IgD-negative memory B cell (primary cell): ENCODE results near the gene TGM1. TPM values are rescaled to one million over a fixed set of nuclear protein-coding genes. Genes with fewer than 3 reads are reported as not detected.
A peak's percentile ranks its signal among the peaks of the same experiment; 100 is the strongest.

ENCODE experiments used
- H3K27ac Mint-ChIP-seq, 3 donors: one replicate each; pipeline ENCODE4 v1.8.0; 2020 to 2022; ENCODE audit warnings: mild to moderate bottlenecking in 3 of 3, mixed read lengths in 3 of 3, moderate library complexity in 1 of 3
- H3K27me3 Mint-ChIP-seq: one replicate; pipeline ENCODE4 v1.8.0; 2021; ENCODE audit warnings: mixed read lengths
- H3K36me3 Mint-ChIP-seq: one replicate; pipeline ENCODE4 v1.8.0; 2020; ENCODE audit warnings: mild to moderate bottlenecking, mixed read lengths
- H3K4me1 Mint-ChIP-seq, 3 donors: one replicate each; pipeline ENCODE4 v1.8.0; 2020 to 2022; ENCODE audit warnings: mixed read lengths in 3 of 3, mild to moderate bottlenecking in 1 of 3
- H3K4me3 Mint-ChIP-seq, 4 donors: one replicate each; pipeline ENCODE4 v1.8.0; 2020 to 2022; ENCODE audit warnings: mild to moderate bottlenecking in 4 of 4, mixed read lengths in 4 of 4, moderate library complexity in 3 of 4
- H3K9me3 Mint-ChIP-seq, 3 donors: one replicate each; pipeline ENCODE4 v1.8.0; 2020 to 2021; ENCODE audit warnings: mixed read lengths in 3 of 3, mild to moderate bottlenecking in 1 of 3
- polyA plus RNA-seq: library from polyadenylated mRNA; unstranded; fragments of 300-500 nt; fragmentation: Illumina TruSeq; gene quantifications from one replicate; pipeline ENCODE4 v1.2.3, GENCODE V29; 2021

TGM1 gene
- polyA plus RNA-seq, 1 donor from 2014 or later = not detected

DNA sequence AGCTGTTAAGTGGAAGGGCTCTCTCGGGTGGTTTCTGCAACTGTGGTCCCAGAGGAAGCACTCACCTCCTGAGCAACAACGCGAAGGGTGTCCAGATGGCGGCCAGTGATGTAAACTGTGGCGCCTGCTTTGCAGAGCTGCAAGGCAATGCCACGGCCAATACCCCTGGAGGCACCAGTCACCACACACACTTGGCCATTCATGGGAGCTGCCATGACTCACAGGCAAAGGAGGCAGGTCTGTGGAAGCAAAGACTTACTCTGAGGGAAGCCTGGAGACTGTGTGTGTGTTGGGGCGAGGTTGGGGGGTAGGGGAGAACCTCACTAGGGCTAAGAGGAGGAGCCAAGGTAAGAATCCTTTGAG is 35.9 kb upstream of the TGM1 start:
- Mint-ChIP-seq H3K9me3 (no peaks in the 10 kb centered on the region), H3K4me1 (peaks cover 27 to 39% (median 35%) of the 10 kb centered on the region in 3 donors), H3K36me3 (peaks cover 3% of the 10 kb centered on the region), H3K27ac (peak overlapping the region; percentile 51 to 98 (median 82)), H3K4me3 (peak overlapping the region; percentile 87 to 99 (median 94)), H3K27me3 (no peaks in the 10 kb centered on the region)

DNA sequence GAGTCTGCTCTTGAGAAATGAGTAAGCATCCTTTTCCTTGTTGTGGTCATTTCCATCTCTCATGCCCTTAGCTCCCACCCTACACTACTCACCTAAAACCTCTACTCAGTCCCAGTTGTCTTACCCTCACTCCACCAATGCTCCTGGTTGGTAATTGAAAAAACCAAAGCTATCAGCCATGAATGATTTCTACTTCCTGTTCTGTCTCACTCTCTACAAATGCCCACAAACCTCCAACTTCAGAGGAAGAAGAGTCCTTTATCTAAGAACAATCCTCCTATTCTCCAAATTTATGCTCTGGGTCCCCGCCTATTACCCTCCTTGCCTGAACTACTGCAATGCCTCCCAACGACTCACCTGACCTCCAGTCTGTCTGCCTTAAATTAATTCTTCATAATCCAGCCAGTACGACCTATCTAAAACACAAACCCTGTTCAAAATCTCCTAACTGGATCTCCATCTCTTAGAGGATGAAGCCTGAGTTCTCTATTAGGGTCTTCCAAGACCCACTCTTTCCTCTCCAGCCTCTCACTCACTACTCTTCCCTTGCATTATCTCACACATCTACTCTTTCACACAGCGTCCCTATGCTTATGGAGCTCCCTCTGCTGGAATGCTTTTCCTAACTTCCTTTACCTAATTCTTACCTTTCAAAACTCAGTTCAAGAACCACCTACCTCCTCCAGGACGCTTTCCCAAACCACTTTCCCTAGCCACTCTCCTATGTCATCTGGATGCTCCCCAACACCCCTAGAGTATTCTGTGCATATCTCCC is 34.4 kb upstream of the TGM1 start:
- H3K9me3 Mint-ChIP-seq = no peaks in the 10 kb centered on the region
- H3K36me3 Mint-ChIP-seq = no peaks in the 10 kb centered on the region
- no peaks in the 10 kb centered on the region for H3K27me3 Mint-ChIP-seq
- peak overlapping the region; percentile 87 to 95 (median 93) for H3K27ac Mint-ChIP-seq
- peak overlapping the region in 3 of 4 donors; percentile 7 to 81 (median 68) for H3K4me3 Mint-ChIP-seq
- peaks cover 27 to 38% (median 35%) of the 10 kb centered on the region in 3 donors for H3K4me1 Mint-ChIP-seq

DNA sequence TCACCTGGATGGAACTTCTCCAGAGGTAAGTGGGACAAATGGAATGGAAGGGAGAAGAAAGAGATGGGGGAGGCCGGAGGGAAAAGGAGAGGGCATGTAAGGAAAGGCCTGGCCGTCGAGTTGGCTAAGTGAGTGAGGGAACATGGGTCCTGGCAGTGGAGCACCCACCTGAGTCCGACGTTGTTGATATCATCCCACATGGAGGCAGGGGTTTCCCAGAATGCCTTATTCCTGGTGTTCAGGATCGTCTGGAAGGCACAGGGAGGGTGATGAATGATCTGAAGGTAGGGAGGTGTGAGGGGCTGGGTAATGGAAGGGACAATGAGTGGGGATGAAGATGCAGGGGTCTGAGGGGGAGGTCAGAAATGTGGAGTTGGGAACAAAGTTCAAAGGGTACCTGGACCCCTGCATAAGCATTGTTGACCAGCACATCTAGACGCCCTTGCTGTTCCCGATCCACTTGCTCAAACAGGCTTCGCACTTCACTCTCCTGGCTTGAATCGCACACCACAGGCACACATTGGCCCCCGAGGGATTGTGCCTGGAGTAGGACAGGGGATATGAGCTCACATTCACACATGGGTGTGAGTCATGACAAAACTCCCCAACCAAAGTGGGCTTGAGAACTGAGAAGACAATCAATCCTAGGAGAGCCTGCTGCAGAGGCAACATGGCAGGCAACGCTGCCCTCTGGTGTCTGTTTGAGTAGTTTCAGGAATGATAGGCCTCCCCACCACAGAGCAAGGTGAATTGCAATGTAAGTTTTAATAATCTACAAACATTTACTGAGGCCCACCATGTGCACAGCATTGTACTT is 33.6 kb upstream of the TGM1 start:
- H3K9me3 Mint-ChIP-seq = no peaks in the 10 kb centered on the region
- H3K36me3 Mint-ChIP-seq = no peaks in the 10 kb centered on the region
- peak overlapping the region in 3 of 4 donors; percentile 2 to 81 (median 68) for H3K4me3 Mint-ChIP-seq
- peaks cover 27 to 36% (median 35%) of the 10 kb centered on the region in 3 donors for H3K4me1 Mint-ChIP-seq
- H3K27me3 Mint-ChIP-seq = no peaks in the 10 kb centered on the region
- H3K27ac Mint-ChIP-seq = peak overlapping the region; percentile 87 to 95 (median 93)

DNA sequence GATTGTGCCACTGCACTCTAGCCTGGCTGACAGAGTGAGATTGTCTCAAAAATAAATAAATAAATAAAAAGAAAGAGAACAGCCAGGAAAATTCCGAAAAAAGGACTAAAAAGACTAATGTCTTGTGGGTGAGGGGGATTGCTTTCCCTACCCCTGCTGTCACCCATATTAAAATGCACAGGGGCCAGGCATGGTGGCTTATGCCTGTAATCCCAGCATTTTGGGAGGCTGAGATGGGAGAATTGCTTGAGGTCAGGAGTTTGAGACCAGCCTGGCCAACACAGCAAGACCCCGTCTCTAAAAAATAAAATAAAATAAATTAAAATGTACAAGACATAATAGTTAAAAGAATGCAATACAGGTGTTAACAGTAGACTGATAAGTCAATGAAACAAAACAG is 30.5 kb upstream of the TGM1 start:
- no peaks in the 10 kb centered on the region for H3K36me3 Mint-ChIP-seq
- no peaks in the 10 kb centered on the region for H3K9me3 Mint-ChIP-seq
- no peak overlapping the region for H3K4me3 Mint-ChIP-seq
- no peak overlapping the region for H3K27ac Mint-ChIP-seq
- peaks cover 12 to 18% (median 15%) of the 10 kb centered on the region in 3 donors for H3K4me1 Mint-ChIP-seq
- no peaks in the 10 kb centered on the region for H3K27me3 Mint-ChIP-seq

DNA sequence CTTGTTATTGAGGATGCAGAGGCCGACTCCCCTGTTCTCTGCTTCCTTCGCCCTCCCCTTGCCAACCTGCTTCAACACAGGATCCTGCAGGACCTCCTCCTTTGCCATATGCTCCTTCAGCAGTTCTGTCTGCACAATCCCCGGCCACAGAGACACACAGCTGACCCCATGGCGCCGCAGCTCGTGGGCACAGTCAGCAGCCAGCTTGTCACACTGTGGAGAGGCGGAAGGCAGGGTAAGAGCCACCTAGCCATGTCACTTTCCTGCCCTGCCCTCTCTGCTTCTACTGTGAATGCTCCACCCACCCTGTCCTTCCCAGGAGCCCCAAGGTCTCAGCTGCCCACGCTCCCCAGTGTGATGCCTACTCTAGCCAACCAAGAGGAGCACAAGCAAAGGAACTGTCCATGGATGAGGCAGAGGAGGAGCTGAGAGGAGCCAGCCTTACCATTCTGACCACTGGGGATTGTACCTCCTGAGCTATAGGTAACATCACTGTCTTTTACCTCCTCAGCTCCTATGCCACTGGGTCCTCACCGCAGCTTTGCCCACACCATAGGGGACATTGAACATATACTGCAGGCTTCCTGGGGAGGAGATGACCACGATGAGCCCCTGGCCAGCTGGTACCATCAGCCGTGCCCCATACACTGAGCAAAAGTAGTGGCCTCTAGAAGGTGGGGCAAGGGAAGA is 29.3 kb upstream of the TGM1 start:
- Mint-ChIP-seq H3K27me3 (no peaks in the 10 kb centered on the region), H3K9me3 (no peaks in the 10 kb centered on the region), H3K27ac (no peak overlapping the region), H3K36me3 (no peaks in the 10 kb centered on the region), H3K4me1 (peaks cover 7 to 12% (median 11%) of the 10 kb centered on the region in 3 donors), H3K4me3 (peak overlapping the region in 1 of 4 donors; percentile 49)

- Mint-ChIP-seq H3K27ac (peak overlapping the region in 1 of 3 donors; percentile 14), H3K4me3 (no peak overlapping the region), H3K27me3 (no peaks in the 10 kb centered on the region), H3K4me1 (peaks cover under 1 to 5% (median 5%) of the 10 kb centered on the region in 3 donors), H3K36me3 (no peaks in the 10 kb centered on the region), H3K9me3 (no peaks in the 10 kb centered on the region)
Measured at GRCh38 chr14:24291446-24292117, 28.6 kb upstream of the TGM1 start.

- Mint-ChIP-seq H3K27me3 (no peaks in the 10 kb centered on the region), H3K27ac (no peak overlapping the region)
Measured at GRCh38 chr14:24290746-24291145, 27.8 kb upstream of the TGM1 start.

GRCh38 chr14:24289649-24290280 is 26.8 kb upstream of the TGM1 start:
- H3K9me3 Mint-ChIP-seq = no peaks in the 10 kb centered on the region
- no peak overlapping the region for H3K4me3 Mint-ChIP-seq
- no peaks in the 10 kb centered on the region for H3K27me3 Mint-ChIP-seq
- H3K4me1 Mint-ChIP-seq = peaks cover 0 to 3% (median 0%) of the 10 kb centered on the region in 3 donors
- peak overlapping the region in 1 of 3 donors; percentile 33 for H3K27ac Mint-ChIP-seq
- H3K36me3 Mint-ChIP-seq = no peaks in the 10 kb centered on the region

More at GRCh38 chr14:24290746-24291145, 27.8 kb upstream of the TGM1 start:
- no peaks in the 10 kb centered on the region for H3K36me3 Mint-ChIP-seq
- H3K4me3 Mint-ChIP-seq = no peak overlapping the region
- H3K4me1 Mint-ChIP-seq = peaks cover 0 to 3% (median 2%) of the 10 kb centered on the region in 3 donors
- H3K9me3 Mint-ChIP-seq = no peaks in the 10 kb centered on the region

DNA sequence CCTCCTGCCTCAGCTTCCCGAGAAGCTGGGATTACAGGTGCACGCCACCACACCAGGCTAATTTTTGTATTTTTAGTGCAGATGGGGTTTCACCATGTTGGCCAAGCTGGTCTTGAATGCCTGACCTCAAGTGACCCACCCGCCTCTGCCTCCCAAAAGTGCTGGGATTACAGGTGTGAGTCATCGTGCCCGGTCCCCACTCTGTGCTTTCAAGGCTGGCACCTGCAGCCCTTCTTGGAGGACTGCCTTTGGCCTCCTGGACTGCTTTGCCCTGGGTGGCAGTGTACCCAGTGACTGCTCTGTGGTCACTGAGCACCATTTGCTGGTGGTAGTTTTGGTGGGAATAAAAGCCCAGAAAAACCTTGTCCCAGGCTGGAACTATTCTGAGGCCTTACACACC is 24.0 kb upstream of the TGM1 start:
- H3K4me1 Mint-ChIP-seq = peaks cover 0 to 3% (median 0%) of the 10 kb centered on the region in 3 donors

DNA sequence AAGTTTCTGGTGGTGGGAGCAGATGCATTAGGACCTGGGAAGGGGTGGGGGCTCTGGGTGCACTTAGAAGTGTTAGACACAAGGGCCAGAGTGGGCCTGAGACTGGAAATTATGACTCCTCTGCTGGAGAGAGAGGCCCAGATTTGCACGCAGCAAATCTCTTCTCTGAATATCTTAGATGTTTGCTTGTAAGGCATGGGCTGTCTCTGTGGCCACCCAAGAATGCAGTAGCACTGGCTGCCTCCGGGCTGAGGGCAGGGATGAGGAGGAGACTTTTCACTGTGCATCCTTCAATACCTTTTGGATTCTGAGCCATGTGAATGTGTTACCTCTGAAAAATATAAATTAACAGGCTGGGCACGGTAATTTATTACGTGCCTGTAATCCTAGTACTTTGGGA is 22.4 kb upstream of the TGM1 start:
- H3K9me3 Mint-ChIP-seq = no peaks in the 10 kb centered on the region
- no peak overlapping the region for H3K4me3 Mint-ChIP-seq
- no peaks in the 10 kb centered on the region for H3K36me3 Mint-ChIP-seq

More for the DNA sequence above, 24.0 kb upstream of the TGM1 start:
- Mint-ChIP-seq H3K36me3 (no peaks in the 10 kb centered on the region), H3K27ac (no peak overlapping the region), H3K9me3 (no peaks in the 10 kb centered on the region), H3K4me3 (no peak overlapping the region), H3K27me3 (no peaks in the 10 kb centered on the region)

GRCh38 chr14:24284501-24285035 is 21.6 kb upstream of the TGM1 start:
- Mint-ChIP-seq H3K27ac (no peak overlapping the region), H3K9me3 (no peaks in the 10 kb centered on the region), H3K27me3 (peaks cover 2% of the 10 kb centered on the region), H3K36me3 (no peaks in the 10 kb centered on the region), H3K4me3 (no peak overlapping the region), H3K4me1 (peaks cover 13 to 20% (median 17%) of the 10 kb centered on the region in 3 donors)

More for the DNA sequence above, 22.4 kb upstream of the TGM1 start:
- H3K27me3 Mint-ChIP-seq = no peaks in the 10 kb centered on the region
- peaks cover 6 to 15% (median 11%) of the 10 kb centered on the region in 3 donors for H3K4me1 Mint-ChIP-seq
- no peak overlapping the region for H3K27ac Mint-ChIP-seq

- Mint-ChIP-seq H3K4me3 (no peak overlapping the region), H3K27me3 (peaks cover 3% of the 10 kb centered on the region), H3K9me3 (no peaks in the 10 kb centered on the region), H3K36me3 (no peaks in the 10 kb centered on the region), H3K27ac (no peak overlapping the region), H3K4me1 (peaks cover 19 to 26% (median 23%) of the 10 kb centered on the region in 3 donors)
Measured at GRCh38 chr14:24283796-24284460, 21.0 kb upstream of the TGM1 start.

DNA sequence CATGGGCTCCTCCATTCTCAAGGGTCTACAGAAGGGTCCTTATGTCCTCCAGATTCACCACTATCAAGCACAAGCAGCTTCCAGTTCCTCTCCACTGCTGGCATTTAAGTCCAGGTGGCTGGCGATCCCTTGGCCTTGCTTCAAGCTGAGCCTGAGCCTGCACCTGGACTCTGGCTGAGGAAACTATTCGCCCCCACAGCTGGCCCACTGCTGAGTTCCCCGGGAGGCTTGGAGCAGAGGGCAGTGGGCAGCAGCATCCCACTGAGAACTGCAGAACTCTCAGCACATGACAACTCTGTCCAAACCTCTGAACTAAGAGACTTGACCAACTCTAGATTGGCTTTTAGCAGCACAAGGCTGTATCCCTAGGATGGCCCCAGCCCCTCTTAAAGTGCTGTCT is 19.8 kb upstream of the TGM1 start:
- Mint-ChIP-seq H3K9me3 (peaks cover 0 to 5% (median 0%) of the 10 kb centered on the region in 3 donors), H3K27ac (no peak overlapping the region), H3K4me3 (no peak overlapping the region), H3K27me3 (peaks cover 3% of the 10 kb centered on the region), H3K36me3 (peaks cover 3% of the 10 kb centered on the region), H3K4me1 (peaks cover 31 to 37% (median 34%) of the 10 kb centered on the region in 3 donors)
